DMS53 (cell line): ENCODE measurements around the gene NCLN.
"Not testable (repeated sequence)": the region's sequence is repeated elsewhere in the genome, so short reads cannot be mapped to it uniquely, and the experiment has no call there.

Source experiments
- DNase-seq: peaks from one replicate; lab custom pipeline; 2025; lab: John Stamatoyannopoulos, UW

The NCLN gene

GRCh38 chr19:3198901-3199700 lies 13.4 kb downstream of the NCLN start:
- DNase-seq = no peak

DNA sequence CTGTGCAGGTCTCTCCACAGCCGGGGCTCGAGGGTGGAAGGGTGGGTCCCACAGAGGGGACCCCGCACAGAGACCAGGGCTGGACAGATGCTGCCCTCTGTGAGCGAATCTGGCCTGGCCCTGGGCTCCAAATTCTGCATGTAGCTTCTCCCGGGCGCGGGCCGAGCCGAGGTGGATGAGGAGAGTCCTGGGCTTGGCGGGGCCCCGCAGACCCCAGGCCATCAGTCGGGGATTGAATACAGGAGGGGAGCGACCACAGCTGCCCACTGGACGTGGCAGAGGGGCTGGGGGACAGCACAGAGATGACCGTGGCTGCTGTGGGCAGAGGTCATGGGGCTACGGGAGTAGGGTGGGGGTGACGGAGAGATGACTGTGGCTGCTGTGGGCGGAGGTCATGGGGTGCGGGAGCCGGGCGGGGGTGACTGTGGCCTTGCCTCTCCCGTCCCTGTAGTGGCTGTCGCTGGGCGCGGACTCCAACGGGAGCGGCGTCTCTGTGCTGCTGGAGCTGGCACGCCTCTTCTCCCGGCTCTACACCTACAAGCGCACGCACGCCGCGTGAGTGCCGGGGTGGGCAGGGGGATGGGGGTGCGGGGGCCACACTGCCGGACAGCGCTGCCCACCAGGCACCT lies 15.5 kb downstream of the NCLN start:
- no peak for DNase-seq

DNA sequence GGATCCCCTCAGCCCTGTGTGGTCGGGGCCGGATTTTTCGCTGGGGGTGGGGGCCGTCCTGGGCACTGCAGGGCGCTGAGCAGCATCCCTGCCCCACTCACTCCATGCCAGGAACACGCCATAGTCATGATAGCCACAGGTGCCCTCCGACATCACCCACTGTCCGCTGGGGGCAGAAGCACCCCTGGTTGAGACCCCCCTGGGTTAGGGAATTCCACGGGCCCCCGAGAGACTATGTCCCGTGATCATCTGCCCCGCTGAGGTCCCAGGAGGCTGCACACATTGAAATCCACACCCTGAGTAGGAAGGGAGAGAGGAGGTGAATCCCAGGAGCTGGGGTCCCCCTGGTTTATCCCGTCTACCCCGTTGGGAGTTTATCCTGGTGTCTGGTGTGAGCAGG lies 16.2 kb downstream of the NCLN start:
- DNase-seq = no peak

GRCh38 chr19:3202346-3202745 lies 16.6 kb downstream of the NCLN start:
- DNase-seq = no peak

- DNase-seq = not testable (repeated sequence)
Measured at GRCh38 chr19:3202895-3203294, 17.2 kb downstream of the NCLN start.

DNA sequence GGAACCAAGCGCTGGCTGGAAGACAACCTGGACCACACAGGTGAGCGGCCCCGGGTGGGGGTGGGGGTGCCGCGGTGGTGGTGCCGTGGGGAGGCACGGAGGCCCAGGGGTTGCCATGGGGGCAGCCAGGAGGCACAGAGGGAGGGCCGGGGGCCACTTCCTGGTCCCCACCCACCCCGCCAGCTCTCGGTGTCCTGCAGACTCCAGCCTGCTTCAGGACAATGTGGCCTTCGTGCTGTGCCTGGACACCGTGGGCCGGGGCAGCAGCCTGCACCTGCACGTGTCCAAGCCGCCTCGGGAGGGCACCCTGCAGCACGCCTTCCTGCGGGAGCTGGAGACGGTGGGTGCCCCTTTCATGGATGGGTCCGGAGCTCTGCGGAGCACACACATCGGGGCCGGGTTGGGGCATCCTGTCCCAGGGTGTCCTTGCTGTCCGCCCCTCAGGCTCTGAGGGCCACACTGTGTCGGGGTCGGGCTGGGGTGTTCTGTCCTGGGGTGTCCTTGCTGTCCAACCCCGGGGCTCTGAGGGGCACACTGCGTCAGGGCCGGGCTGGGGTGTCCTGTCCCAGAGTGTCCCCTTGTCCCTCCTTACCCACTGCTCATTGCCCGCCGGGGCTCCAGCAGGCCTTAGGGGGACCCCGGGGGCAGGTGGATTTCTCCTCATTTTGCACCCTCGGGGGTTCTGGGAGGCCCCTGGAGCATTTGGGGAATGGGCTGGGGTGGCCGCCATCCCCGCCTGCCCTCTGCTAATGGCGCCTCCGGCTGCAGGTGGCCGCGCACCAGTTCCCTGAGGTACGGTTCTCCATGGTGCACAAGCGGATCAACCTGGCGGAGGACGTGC lies 18.3 kb downstream of the NCLN start:
- DNase-seq = no peak

- no peak for DNase-seq
Measured at GRCh38 chr19:3204646-3205275, 19.0 kb downstream of the NCLN start.

DNA sequence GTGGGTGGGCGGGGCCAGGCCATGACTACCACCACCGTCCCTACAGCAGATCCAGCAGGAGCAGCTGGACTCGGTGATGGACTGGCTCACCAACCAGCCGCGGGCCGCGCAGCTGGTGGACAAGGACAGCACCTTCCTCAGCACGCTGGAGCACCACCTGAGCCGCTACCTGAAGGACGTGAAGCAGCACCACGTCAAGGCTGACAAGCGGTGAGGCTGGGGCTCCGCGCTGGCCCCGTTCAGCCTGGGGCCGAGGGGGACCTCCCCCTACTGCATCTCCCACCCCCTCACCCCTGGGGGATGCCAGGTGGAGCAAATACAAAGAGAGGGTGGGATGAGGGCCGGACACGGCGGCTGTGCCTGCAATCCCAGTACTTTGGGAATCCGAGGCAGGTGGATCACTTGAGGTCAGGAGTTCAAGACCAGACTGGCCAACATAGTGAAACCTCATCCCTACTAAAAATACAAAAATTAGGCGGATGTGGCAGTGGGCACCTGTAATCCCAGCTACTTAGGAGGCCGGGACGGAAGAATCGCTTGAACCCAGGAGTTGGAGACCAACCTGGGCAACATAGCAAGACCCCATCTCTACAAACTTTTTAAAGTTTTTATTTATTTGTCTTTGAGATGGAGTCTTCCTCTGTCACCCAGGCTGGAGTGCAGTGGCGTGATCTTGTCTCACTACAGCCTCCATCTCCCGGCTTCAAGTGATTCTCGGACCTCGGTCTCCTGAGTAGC lies 20.7 kb downstream of the NCLN start:
- no peak for DNase-seq

GRCh38 chr19:3207461-3208242 lies 21.9 kb downstream of the NCLN start:
- no peak for DNase-seq

DNA sequence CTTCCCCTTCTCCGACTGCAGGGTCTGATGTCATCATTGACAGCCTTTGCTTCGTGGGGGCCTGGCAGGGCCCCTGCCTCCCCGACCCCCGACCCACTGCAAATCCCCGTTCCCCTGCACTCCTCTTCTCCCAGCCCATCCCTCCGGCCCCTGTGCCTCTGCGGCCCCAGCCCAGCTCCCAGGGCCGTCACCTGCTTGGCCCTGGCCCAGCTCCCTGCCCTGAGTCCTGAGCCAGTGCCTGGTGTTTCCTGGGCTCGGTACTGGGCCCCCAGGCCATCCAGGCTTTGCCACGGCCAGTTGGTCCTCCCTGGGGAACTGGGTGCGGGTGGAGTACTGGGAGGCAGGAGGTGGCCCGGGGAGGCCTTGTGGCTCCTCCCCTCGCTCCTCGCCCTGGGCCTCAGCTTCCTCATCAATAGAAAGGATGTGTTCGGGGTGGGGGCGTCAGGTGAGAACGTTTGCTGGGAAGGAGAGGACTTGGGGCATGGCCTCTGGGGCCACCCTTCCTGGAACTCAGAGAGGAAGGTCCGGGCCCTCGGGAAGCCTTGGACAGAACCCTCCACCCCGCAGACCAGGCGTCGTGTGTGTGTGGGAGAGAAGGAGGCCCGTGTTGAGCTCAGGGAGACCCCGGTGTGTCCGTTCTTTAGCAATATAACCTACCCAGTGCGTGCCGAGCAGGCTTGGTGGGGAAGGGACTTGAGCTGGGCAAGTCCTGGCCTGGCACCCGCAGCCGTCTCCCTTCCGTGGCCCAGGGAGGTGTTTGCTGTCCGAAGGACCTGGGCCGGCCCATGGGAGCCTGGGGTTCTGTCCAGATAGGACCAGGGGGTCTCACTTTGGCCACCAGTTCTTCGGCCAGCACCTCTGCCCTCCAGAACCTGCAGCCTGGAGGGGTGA lies 22.8 kb downstream of the NCLN start:
- no peak for DNase-seq

DNA sequence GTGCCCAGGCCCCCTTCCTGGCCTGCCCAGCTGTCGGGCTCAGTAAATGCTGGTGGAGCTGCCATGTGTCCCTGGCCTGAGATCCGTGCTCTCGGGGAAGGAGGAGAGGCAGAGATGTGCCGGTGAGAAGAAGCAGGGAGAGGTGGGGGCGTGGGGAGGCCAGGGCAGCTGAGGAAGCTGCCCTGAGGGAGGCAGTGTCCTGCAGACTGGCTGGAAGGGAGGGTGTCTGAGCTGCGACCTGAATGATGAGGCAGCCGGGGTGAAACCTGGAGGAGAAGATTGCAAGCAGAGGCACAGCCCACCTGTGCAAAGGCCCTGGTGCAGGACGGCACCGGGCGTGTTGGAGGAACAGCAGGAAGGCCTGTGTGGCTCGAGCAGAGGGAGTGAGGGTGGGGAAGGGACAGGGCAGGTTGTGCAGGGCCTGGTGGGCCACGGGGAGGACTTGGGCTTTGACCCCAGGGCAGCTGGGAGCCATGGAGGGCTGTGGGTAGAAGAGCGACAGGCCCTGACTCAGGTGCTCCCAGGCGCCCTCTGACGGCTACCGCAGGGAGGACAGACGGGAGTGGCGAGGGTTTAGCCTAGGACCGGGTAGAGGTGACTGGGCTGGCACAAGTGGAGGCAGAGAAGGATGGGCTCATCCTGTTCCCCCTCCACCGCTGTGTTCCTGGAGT lies 24.8 kb downstream of the NCLN start:
- DNase-seq = peak; percentile 54

DNA sequence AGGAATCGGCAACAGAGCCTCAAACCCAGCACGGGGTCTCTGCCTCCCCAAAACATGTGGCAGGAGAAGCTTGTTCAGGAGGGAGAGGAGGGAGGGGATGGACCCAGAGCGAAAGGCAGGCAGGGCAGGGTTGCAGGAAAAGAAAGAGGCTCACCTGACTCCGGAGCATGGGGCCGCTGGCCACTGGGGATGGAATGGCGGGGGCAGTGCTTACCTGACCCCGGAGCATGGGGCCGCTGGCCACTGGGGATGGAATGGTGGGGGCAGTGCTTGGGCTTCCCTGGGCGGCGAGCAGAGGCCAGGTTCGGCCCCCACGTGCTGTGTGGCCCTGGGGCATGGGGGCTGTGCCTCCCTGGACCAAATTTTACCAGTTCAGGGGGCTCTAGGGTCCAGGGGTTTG lies 25.5 kb downstream of the NCLN start:
- no peak for DNase-seq

DNA sequence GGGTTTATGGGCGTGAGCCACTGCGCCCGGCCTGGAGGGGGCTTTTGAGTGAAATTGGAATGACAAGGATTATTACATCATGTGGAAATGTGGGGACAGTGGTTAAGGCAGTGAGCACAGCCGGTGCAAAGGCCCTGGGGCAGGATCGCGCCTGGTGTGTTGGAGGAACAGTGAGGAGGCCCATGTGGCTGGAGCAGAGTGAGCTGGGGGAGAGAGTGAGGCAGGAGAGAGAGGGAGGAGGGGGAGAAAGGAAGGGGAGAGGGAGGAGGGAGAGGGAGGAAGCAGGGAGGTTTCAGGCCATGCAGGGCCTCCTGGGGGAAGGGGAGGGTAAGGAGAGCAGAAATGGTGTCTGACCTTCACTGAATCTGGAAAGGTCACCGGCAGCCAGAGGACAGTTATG lies 27.4 kb downstream of the NCLN start:
- DNase-seq = no peak

- DNase-seq = no peak
Measured at GRCh38 chr19:3216874-3217273, 31.1 kb downstream of the NCLN start.

- peak; percentile 15 for DNase-seq
Measured at GRCh38 chr19:3220576-3220975, 34.8 kb downstream of the NCLN start.

DNA sequence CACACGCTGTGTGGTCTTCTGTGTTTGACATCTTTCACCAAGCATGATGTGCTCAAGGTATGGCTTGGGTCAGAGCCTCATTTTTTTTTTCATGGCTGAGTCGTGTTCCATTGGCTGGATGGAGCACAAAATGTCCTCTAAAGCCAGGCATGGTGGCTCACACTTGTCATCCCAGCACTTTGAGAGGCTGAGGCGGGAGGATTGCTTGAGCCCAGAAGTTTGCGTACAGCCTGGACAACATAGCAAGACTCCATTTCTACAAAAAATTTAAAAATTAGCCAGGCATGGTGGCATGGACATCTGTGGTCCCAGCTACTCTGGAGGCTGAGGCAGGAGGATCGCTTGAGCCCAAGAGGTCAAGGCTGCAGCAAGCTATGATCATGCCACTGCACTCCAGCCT lies 35.8 kb downstream of the NCLN start:
- not testable (repeated sequence) for DNase-seq

- no peak for DNase-seq
Measured at GRCh38 chr19:3222709-3223108, 37.0 kb downstream of the NCLN start.

- peak; percentile 78 for DNase-seq
Measured at GRCh38 chr19:3224346-3225168, 38.8 kb downstream of the NCLN start, which contains the start of gene CELF5. TSS of gene CELF5 (plus strand) at chr19:3224661. CDS start at chr19:3224740, 79 bp downstream.
